Mesothelial cell of epicardium (in vitro differentiated cells): Measurements from ENCODE around the gene GM2A. TPM values are rescaled to one million over a fixed set of nuclear protein-coding genes. Genes with fewer than 3 reads are reported as not detected.

Experiments
- DNase-seq, 2 experiments: peaks; one replicate each; pipeline ENCODE4 v3.0.0; 2021; ENCODE audit warnings: low spot score in 2 of 2; ENCODE audit not compliant: unreplicated experiment in 2 of 2
- H3K27ac Mint-ChIP-seq: 2 replicates; pipeline ENCODE4 v1.8.0; 2021; ENCODE audit warnings: mixed read lengths
- H3K27me3 Mint-ChIP-seq: 2 replicates; pipeline ENCODE4 v1.8.0; 2021; ENCODE audit warnings: low read depth, mixed read lengths
- H3K36me3 Mint-ChIP-seq: 2 replicates; pipeline ENCODE4 v1.8.0; 2021; ENCODE audit warnings: mixed read lengths
- H3K4me1 Mint-ChIP-seq: 2 replicates; pipeline ENCODE4 v1.8.0; 2021; ENCODE audit warnings: mixed read lengths
- H3K4me3 Mint-ChIP-seq: 2 replicates; pipeline ENCODE4 v1.8.0; 2021; ENCODE audit warnings: mild to moderate bottlenecking, moderate library complexity, mixed read lengths
- H3K9me3 Mint-ChIP-seq: 2 replicates; pipeline ENCODE4 v1.8.0; 2021; ENCODE audit warnings: mixed read lengths
- total RNA-seq: library from RNA; stranded (reverse); gene quantifications from 3 replicates; pipeline ENCODE4 v1.2.1, GENCODE V29; 2021
- TF ChIP-seq, protein P1 (sequence below): fragments of 200-600 bp; sonication (generic); IDR thresholded peaks from one replicate; pipeline ENCODE4 v1.5.0; 2021; ENCODE audit warnings: antibody characterized with exemption; ENCODE audit not compliant: unreplicated experiment

Gene GM2A
- total RNA-seq, 1 donor from 2014 or later: 41.8 TPM

GRCh38 chr5:151223447-151224264 is 29.3 kb upstream of the GM2A start, which contains the start of gene CCDC69:
CCDC69 (minus strand) TSS chr5:151224092; CDS start chr5:151223970, 122 bp downstream.
- peak; percentile 45 to 72 for DNase-seq

GRCh38 chr5:151224372-151224771 is 28.6 kb upstream of the GM2A start:
- Mint-ChIP-seq H3K4me1 (peaks cover 14% of the 10 kb centered on the region), H3K36me3 (no peaks in the 10 kb centered on the region), H3K27ac (no peak overlapping the region), H3K27me3 (no peaks in the 10 kb centered on the region), H3K9me3 (no peaks in the 10 kb centered on the region), H3K4me3 (peak overlapping the region; percentile 77)
- no peak for DNase-seq
- TF ChIP-seq, protein P1, sequence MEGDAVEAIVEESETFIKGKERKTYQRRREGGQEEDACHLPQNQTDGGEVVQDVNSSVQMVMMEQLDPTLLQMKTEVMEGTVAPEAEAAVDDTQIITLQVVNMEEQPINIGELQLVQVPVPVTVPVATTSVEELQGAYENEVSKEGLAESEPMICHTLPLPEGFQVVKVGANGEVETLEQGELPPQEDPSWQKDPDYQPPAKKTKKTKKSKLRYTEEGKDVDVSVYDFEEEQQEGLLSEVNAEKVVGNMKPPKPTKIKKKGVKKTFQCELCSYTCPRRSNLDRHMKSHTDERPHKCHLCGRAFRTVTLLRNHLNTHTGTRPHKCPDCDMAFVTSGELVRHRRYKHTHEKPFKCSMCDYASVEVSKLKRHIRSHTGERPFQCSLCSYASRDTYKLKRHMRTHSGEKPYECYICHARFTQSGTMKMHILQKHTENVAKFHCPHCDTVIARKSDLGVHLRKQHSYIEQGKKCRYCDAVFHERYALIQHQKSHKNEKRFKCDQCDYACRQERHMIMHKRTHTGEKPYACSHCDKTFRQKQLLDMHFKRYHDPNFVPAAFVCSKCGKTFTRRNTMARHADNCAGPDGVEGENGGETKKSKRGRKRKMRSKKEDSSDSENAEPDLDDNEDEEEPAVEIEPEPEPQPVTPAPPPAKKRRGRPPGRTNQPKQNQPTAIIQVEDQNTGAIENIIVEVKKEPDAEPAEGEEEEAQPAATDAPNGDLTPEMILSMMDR: no peak

More at GRCh38 chr5:151223447-151224264, 29.3 kb upstream of the GM2A start, which contains the start of gene CCDC69:
- peaks cover 14% of the 10 kb centered on the region for H3K4me1 Mint-ChIP-seq
- H3K9me3 Mint-ChIP-seq: no peaks in the 10 kb centered on the region
- no peaks in the 10 kb centered on the region for H3K36me3 Mint-ChIP-seq
- TF ChIP-seq, protein P1: no peak
- H3K4me3 Mint-ChIP-seq: peak within 1 kb of the TSS; percentile 77
- H3K27me3 Mint-ChIP-seq: no peaks in the 10 kb centered on the region
- H3K27ac Mint-ChIP-seq: peak within 1 kb of the TSS; percentile 25

- peak overlapping the region; percentile 7 for H3K4me3 Mint-ChIP-seq
- no peaks in the 10 kb centered on the region for H3K9me3 Mint-ChIP-seq
- no peaks in the 10 kb centered on the region for H3K27me3 Mint-ChIP-seq
- H3K36me3 Mint-ChIP-seq: no peaks in the 10 kb centered on the region
- no peak for DNase-seq
- TF ChIP-seq, protein P1: no peak
- peaks cover 13% of the 10 kb centered on the region for H3K4me1 Mint-ChIP-seq
- no peak overlapping the region for H3K27ac Mint-ChIP-seq
Measured at GRCh38 chr5:151225071-151225470, 27.9 kb upstream of the GM2A start.

DNA sequence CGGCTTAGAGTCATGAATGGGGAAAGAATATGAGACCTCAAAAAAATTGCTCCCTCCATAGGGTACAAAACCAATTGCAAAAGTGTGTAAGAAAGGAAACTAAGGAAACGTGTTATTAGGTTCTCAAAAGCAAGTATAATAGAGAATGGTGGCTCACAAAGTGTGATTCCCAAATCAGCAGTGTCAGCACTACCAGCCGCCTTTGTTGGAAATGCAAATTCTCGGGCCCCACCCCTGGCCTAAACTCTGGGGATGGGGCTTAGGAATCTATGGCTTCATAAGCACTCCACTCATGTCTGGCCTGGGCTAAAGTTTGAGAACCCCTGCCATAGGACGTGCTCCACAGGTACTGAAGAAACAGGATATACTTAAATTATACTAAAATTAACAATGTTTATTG is 27.5 kb upstream of the GM2A start:
- no peak overlapping the region for H3K4me3 Mint-ChIP-seq
- no peak overlapping the region for H3K27ac Mint-ChIP-seq
- H3K4me1 Mint-ChIP-seq: peaks cover 14% of the 10 kb centered on the region
- H3K27me3 Mint-ChIP-seq: no peaks in the 10 kb centered on the region
- H3K36me3 Mint-ChIP-seq: no peaks in the 10 kb centered on the region
- DNase-seq: no peak
- TF ChIP-seq, protein P1: no peak
- H3K9me3 Mint-ChIP-seq: no peaks in the 10 kb centered on the region

- H3K27ac Mint-ChIP-seq: no peak overlapping the region
- peaks cover 9% of the 10 kb centered on the region for H3K4me1 Mint-ChIP-seq
- no peaks in the 10 kb centered on the region for H3K9me3 Mint-ChIP-seq
- DNase-seq: no peak
- TF ChIP-seq, protein P1: no peak
- no peaks in the 10 kb centered on the region for H3K27me3 Mint-ChIP-seq
- no peaks in the 10 kb centered on the region for H3K36me3 Mint-ChIP-seq
- H3K4me3 Mint-ChIP-seq: no peak overlapping the region
Measured at GRCh38 chr5:151227918-151228447, 25.0 kb upstream of the GM2A start.
